ENCODE data around the gene IZUMO4.

- TF ChIP-seq BHLHE40 (IDR thresholded peaks at IDR 0.05; ENCODE audit: borderline replicate concordance), result no peak
- TF ChIP-seq SP1 (IDR thresholded peaks at IDR 0.05), result no peak
- no peak for TF ChIP-seq FOXK2 (IDR thresholded peaks at IDR 0.05)
- no peak for TF ChIP-seq ARNT (IDR thresholded peaks at IDR 0.05)
- no peak for TF ChIP-seq ELF4 (IDR thresholded peaks at IDR 0.05)
- no peak for TF ChIP-seq TARDBP (IDR thresholded peaks at IDR 0.05)
- TF ChIP-seq HDGF (IDR thresholded peaks at IDR 0.05; ENCODE audit: borderline replicate concordance), result no peak
- TF ChIP-seq NFRKB (IDR thresholded peaks at IDR 0.05), result no peak
Observed at GRCh38 chr19:2070436-2070827, 26.3 kb upstream of the IZUMO4 start.
